Adrenal gland (tissue), 12 donors: ENCODE data around the gene RNF44. TPM values are rescaled to one million over a fixed set of nuclear protein-coding genes. Genes with fewer than 3 reads are reported as not detected.

Experiments
- DNase-seq, 7 donors: peaks; one replicate each; pipeline ENCODE4 v3.0.0-alpha.2; 2019 to 2020
- H3K27ac ChIP-seq, 5 donors: fragments of 200-600 bp; sonication (generic) in 4 of 5; 1 replicate in 3 of 5; 2 replicates in 2 of 5; pipeline versions ENCODE4 v1.5.1 to v1.8.0; 2016 to 2020; ENCODE audit warnings: mild to moderate bottlenecking in 1 of 5
- H3K27me3 ChIP-seq: fragments of 200-600 bp; 2 replicates; pipeline ENCODE4 v1.8.0; 2021
- H3K36me3 ChIP-seq, 2 donors: fragments of 200-600 bp; replicated peaks in 1 of 2; 1 replicate in 1 of 2; 2 replicates in 1 of 2; pipeline versions ENCODE4 v1.5.1 to v1.8.0; 2018 to 2022
- H3K4me1 ChIP-seq, 2 donors: fragments of 200-600 bp; replicated peaks in 1 of 2; 1 replicate in 1 of 2; 2 replicates in 1 of 2; pipeline versions ENCODE4 v1.5.1 to v1.8.0; 2018 to 2021
- H3K4me3 ChIP-seq, 4 donors: fragments of 200-600 bp; sonication (generic) in 3 of 4; one replicate each; pipeline ENCODE4 v1.5.1; 2016 to 2018
- H3K9me3 ChIP-seq, 3 donors: fragments of 200-600 bp; sonication (generic) in 1 of 3; replicated peaks in 1 of 3; 1 replicate in 2 of 3; 2 replicates in 1 of 3; pipeline versions ENCODE4 v1.5.1 to v1.8.0; 2016 to 2021
- POLR2A ChIP-seq, 2 donors: fragments of 450-650 bp; IDR thresholded peaks; one replicate each; pipeline ENCODE4 v1.6.1; 2017; ENCODE audit warnings: antibody characterized with exemption in 2 of 2, mild to moderate bottlenecking in 2 of 2, moderate library complexity in 1 of 2
- WGBS, 4 donors: extraction: QIAGEN DNeasy Blood & Tissue Kit in 2 of 4; methylation state at CpG; one replicate each; pipeline versions ENCODE4 v1.1.5 to v1.1.7; 2013 to 2017; 5-methylcytosine and 5-hydroxymethylcytosine counted together
- intact Hi-C, 2 donors: fragments of 100-400 bp; cut with DNase I; formaldehyde crosslinking; loops; one replicate each; pipeline versions ENCODE4 v1.14.1 to v1.15.0; 2022 to 2023
- polyA plus RNA-seq, 3 donors: library from polyadenylated mRNA; stranded (reverse); fragments of 200-250 nt in 2 of 3; fragments of 350-450 nt in 1 of 3; fragmentation: Illumina TruSeq in 1 of 3; extraction: RNeasy Lipid Tissue Mini Kit (QIAGEN cat#74804) in 1 of 3; gene quantifications; one replicate each; pipeline ENCODE4 v1.2.3, GENCODE V29; 2013 to 2014
- small RNA-seq, 2 donors: library from RNA; depleted of rRNA; stranded (forward); fragments of <200 nt; gene quantifications; one replicate each; pipeline ENCODE3, GENCODE V24; 2016
- total RNA-seq, 9 donors: library from RNA; depleted of rRNA in 4 of 9; stranded (reverse); fragments of >200 nt in 4 of 9; fragments of 120-200 nt in 1 of 9; fragmentation: NEBNext Ultra II Directional in 1 of 9; extraction: Animal tissue kit (Norgen Biotek cat#: 25700) in 1 of 9; gene quantifications; one replicate each; pipeline versions ENCODE4 v1.1.0 to v1.2.4, GENCODE V29; 2013 to 2023
- TF ChIP-seq, protein P1 (sequence below), 6 experiments: fragments of 450-650 bp in 4 of 6; fragments of 200-600 bp in 2 of 6; sonication (generic) in 1 of 6; IDR thresholded peaks; 1 replicate in 5 of 6; 2 replicates in 1 of 6; pipeline versions ENCODE4 v1.5.1 to v1.8.0; 2016 to 2021; ENCODE audit warnings: antibody characterized with exemption in 6 of 6, mild to moderate bottlenecking in 2 of 6, moderate library complexity in 1 of 6
- donor health status: healthy with polysubstance abuse.
- donor health status: Bipolar disorder and iron deficiency.
- donor health status: DM: yes; HTN: yes; CAD: no.
- donor health status: DM: no; HTN: no; CAD: no.
- donor health status: DM: no; HTN: no; CAD: no.
- donor health status: DM: yes; HTN: yes; CAD: no.

Gene RNF44
- total and polyA plus RNA-seq, 12 donors, result 5.3 to 65.7 (median 22.8) TPM

DNA sequence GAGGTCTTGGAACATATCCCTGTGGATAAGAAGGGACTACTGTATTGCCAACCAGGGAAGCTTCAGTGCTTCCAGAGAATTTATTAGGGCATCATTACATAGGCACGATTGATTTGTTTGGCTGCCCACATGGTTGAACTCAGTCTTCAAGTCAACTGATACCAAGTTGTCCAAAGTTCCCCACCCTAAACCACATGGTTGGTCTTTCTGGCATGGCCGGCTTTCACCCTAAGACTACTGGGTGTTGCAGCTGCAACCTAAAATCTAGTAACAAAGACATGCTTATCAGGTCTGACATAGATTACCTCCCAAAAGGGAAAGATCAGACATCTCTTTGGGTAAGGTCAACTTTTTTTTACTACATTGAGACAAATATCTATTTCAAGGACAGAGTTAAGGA is 52.0 kb downstream of the RNF44 start:
- TF ChIP-seq, protein P1, sequence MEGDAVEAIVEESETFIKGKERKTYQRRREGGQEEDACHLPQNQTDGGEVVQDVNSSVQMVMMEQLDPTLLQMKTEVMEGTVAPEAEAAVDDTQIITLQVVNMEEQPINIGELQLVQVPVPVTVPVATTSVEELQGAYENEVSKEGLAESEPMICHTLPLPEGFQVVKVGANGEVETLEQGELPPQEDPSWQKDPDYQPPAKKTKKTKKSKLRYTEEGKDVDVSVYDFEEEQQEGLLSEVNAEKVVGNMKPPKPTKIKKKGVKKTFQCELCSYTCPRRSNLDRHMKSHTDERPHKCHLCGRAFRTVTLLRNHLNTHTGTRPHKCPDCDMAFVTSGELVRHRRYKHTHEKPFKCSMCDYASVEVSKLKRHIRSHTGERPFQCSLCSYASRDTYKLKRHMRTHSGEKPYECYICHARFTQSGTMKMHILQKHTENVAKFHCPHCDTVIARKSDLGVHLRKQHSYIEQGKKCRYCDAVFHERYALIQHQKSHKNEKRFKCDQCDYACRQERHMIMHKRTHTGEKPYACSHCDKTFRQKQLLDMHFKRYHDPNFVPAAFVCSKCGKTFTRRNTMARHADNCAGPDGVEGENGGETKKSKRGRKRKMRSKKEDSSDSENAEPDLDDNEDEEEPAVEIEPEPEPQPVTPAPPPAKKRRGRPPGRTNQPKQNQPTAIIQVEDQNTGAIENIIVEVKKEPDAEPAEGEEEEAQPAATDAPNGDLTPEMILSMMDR (IDR thresholded peaks at IDR 0.05), result no peak
- no peak for TF ChIP-seq POLR2A (IDR thresholded peaks at IDR 0.05)

GRCh38 chr5:176481711-176482110 is 55.5 kb downstream of the RNF44 start:
- Histone ChIP-seq H3K36me3 (peaks cover 0 to 23% of the 10 kb centered on the region in 2 donors), H3K9me3 (no peaks in the 10 kb centered on the region), H3K27me3 (no peaks in the 10 kb centered on the region), H3K4me1 (no peaks in the 10 kb centered on the region), H3K4me3 (no peak overlapping the region), H3K27ac (no peak overlapping the region)
- DNase-seq, result no peak
- TF ChIP-seq, protein P1 (IDR thresholded peaks at IDR 0.05), result no peak
- no peak for TF ChIP-seq POLR2A (IDR thresholded peaks at IDR 0.05)
- intact Hi-C loops, result no loop called here
- 93 to 98% (median 97%) methylated on average over 4 of the region's 4 CpGs for WGBS, 4 donors

More for the DNA sequence above, 52.0 kb downstream of the RNF44 start:
- 64 to 76% (median 72%) methylated on average over 2 of the region's 2 CpGs for WGBS, 4 donors
- no peak for DNase-seq
- Histone ChIP-seq H3K36me3 (peaks cover 0 to 30% of the 10 kb centered on the region in 2 donors), H3K4me3 (no peak overlapping the region), H3K27me3 (no peaks in the 10 kb centered on the region), H3K9me3 (no peaks in the 10 kb centered on the region), H3K4me1 (no peaks in the 10 kb centered on the region), H3K27ac (no peak overlapping the region)
- intact Hi-C loops, result no loop called here

Small RNAs within 50 kb of the gene (small RNA-seq; reads per million reads assigned to genes)
- gene RF00019 (0 reads per million in 2 donors), gene RN7SL684P (0 reads per million in 2 donors)

Other genes with a start within 250 kb of the RNF44 start
- gene KIAA1191, start 175.6 kb downstream of the RNF44 start, total RNA-seq, result 100 to 1,000 TPM in 6 of 9 donors, 10 to 100 TPM in 3; 83.6 to 127 (median 106) TPM
- gene KIAA1191, start 175.6 kb downstream of the RNF44 start, polyA plus RNA-seq, result 10 to 100 TPM; 52.9 to 86.4 (median 61.8) TPM
- 1 to 10 TPM; 1.6 to 8.8 (median 3.0) TPM for gene ARL10, start 171.9 kb downstream of the RNF44 start, total RNA-seq
- gene ARL10, start 171.9 kb downstream of the RNF44 start, polyA plus RNA-seq, result 1 to 10 TPM; 1.9 to 6.1 (median 3.5) TPM
- 10 to 100 TPM in 5 of 9 donors, 1 to 10 TPM in 4; 6.2 to 53.3 (median 19.3) TPM for gene NOP16, start 148.8 kb downstream of the RNF44 start, total RNA-seq
- gene NOP16, start 148.8 kb downstream of the RNF44 start, polyA plus RNA-seq, result 10 to 100 TPM; 49.5 to 62.1 (median 57.0) TPM
- gene HIGD2A, start 148.7 kb downstream of the RNF44 start, total RNA-seq, result 100 to 1,000 TPM; 138 to 262 (median 198) TPM
- 100 to 1,000 TPM; 112 to 492 (median 244) TPM for gene HIGD2A, start 148.7 kb downstream of the RNF44 start, polyA plus RNA-seq
- 100 to 1,000 TPM; 129 to 261 (median 159) TPM for gene CLTB, start 120.9 kb downstream of the RNF44 start, total RNA-seq
- 100 to 1,000 TPM; 118 to 299 (median 262) TPM for gene CLTB, start 120.9 kb downstream of the RNF44 start, polyA plus RNA-seq
- 10 to 100 TPM; 29.0 to 62.3 (median 41.0) TPM for gene FAF2, start 89.0 kb downstream of the RNF44 start, total RNA-seq
- 10 to 100 TPM; 21.2 to 68.2 (median 24.3) TPM for gene FAF2, start 89.0 kb downstream of the RNF44 start, polyA plus RNA-seq
- under 1 TPM in 7 of 9 donors, not detected in 2; under 0.01 to 0.55 (median 0.34) TPM for gene CDHR2, start 11.9 kb upstream of the RNF44 start, total RNA-seq
- gene CDHR2, start 11.9 kb upstream of the RNF44 start, polyA plus RNA-seq, result under 1 TPM; 0.08 to 0.13 (median 0.10) TPM
- gene GPRIN1, start 72.8 kb upstream of the RNF44 start, total RNA-seq, result 1 to 10 TPM in 5 of 9 donors, under 1 TPM in 4; 0.42 to 4.0 (median 1.4) TPM
- gene GPRIN1, start 72.8 kb upstream of the RNF44 start, polyA plus RNA-seq, result 1 to 10 TPM in 2 of 3 donors, under 1 TPM in 1; 0.81 to 2.2 (median 1.3) TPM
- gene SNCB, start 93.1 kb upstream of the RNF44 start, total RNA-seq, result 1 to 10 TPM in 2 of 9 donors, under 1 TPM in 3, not detected in 4; 0.19 to 2.4 (median 0.78) TPM
- 1 to 10 TPM; 1.0 to 8.6 (median 2.8) TPM for gene SNCB, start 93.1 kb upstream of the RNF44 start, polyA plus RNA-seq
- gene EIF4E1B, start 93.3 kb upstream of the RNF44 start, total RNA-seq, result under 1 TPM in 2 of 9 donors, not detected in 7; 0.28 to 0.44 TPM
- gene EIF4E1B, start 93.3 kb upstream of the RNF44 start, polyA plus RNA-seq, result under 1 TPM; 0.24 to 0.37 (median 0.24) TPM
- gene TSPAN17, start 110.1 kb upstream of the RNF44 start, total RNA-seq, result 100 to 1,000 TPM in 1 of 9 donors, 10 to 100 TPM in 8; 25.8 to 106 (median 55.5) TPM
- 10 to 100 TPM; 35.1 to 52.0 (median 43.8) TPM for gene TSPAN17, start 110.1 kb upstream of the RNF44 start, polyA plus RNA-seq